GM18511 (cell line): ENCODE results near the gene FCN1.
"Not testable (repeated sequence)": the region's sequence is repeated elsewhere in the genome, so short reads cannot be mapped to it uniquely, and the experiment has no call there.

Source experiments
- ATAC-seq: cut with Tn5 transposase; IDR thresholded peaks from one replicate; pipeline ENCODE4 v1.9.1; 2021; ENCODE audit warnings: mild to moderate bottlenecking, moderate library complexity; ENCODE audit not compliant: unreplicated experiment

FCN1 gene

DNA sequence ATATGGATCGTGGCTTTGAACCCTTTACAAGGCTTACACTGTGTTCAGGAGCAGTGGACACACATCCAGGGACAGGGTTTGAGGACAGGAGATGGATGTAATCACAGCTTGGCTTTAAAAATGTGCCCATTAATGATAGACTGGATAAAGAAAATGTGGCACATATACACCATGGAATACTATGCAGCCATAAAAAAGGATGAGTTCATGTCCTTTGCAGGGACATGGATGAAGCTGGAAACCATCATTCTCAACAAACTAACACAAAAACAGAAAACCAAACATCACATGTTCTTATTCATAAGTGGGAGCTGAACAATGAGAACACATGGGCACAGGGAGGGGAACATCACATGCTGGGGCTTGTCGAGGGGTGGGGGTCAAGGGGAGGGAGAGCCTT lies 60.3 kb downstream of the FCN1 start:
- not testable (repeated sequence) for ATAC-seq

DNA sequence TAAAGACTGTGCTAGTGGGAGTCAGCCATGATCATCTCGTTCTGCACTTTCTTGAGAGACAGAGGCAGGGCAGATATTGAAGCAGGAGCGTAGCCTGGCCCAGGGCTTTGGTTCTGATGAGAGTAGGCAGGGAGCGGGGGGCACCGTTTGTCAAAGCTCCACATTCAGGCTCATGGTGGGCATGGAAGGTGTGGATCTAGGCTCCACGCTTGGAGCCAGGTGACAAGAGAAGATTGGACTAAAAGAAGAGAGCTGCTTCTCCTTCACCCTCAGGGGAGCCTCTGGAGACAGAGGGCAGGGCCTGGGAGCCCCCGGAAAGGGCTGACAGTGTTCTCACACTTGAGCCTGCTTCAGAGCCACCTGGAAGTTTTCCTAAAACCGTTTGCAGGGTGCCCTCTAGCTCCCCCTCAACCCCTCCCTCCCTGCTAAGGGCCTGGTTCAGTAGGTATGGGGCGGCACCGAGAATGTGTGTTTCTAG lies 61.8 kb downstream of the FCN1 start:
- no peak for ATAC-seq
